Neutrophil (primary cell): ENCODE data around the gene CNTN6.

ENCODE experiments used
- H3K27ac ChIP-seq: fragments of 200-600 bp; sonication (generic); 2 replicates; pipeline ENCODE4 v1.5.1; 2016; ENCODE audit warnings: mild to moderate bottlenecking, moderate library complexity
- H3K27me3 ChIP-seq: fragments of 200-600 bp; sonication (generic); 2 replicates; pipeline ENCODE4 v1.6.0; 2016; ENCODE audit warnings: mild to moderate bottlenecking
- H3K36me3 ChIP-seq: fragments of 200-600 bp; sonication (generic); 2 replicates; pipeline ENCODE4 v1.5.1; 2017
- H3K4me1 ChIP-seq, 2 experiments: fragments of 200-600 bp in 1 of 2; sonication (generic) in 1 of 2; 1 replicate in 1 of 2; 2 replicates in 1 of 2; pipeline versions ENCODE4 v1.5.1 to v1.6.1; 2013 to 2016; ENCODE audit warnings: low read depth in 1 of 2, low read length in 1 of 2, mild to moderate bottlenecking in 1 of 2, moderate library complexity in 1 of 2; ENCODE audit not compliant: control insufficient read depth in 1 of 2, insufficient read depth in 1 of 2
- H3K4me3 ChIP-seq, 2 experiments: fragments of 200-600 bp in 1 of 2; sonication (generic) in 1 of 2; 1 replicate in 1 of 2; 2 replicates in 1 of 2; pipeline ENCODE4 v1.5.1; 2013 to 2016; ENCODE audit warnings: low read depth in 1 of 2, low read length in 1 of 2, mild to moderate bottlenecking in 1 of 2, moderate library complexity in 1 of 2
- H3K9me3 ChIP-seq: fragments of 200-600 bp; sonication (generic); 2 replicates; pipeline ENCODE4 v1.5.1; 2016
- TF ChIP-seq, protein P1 (sequence below): fragments of 200-600 bp; sonication (generic); IDR thresholded peaks from 2 replicates; pipeline ENCODE4 v1.5.1; 2016; ENCODE audit warnings: antibody characterized with exemption

The CNTN6 gene

DNA sequence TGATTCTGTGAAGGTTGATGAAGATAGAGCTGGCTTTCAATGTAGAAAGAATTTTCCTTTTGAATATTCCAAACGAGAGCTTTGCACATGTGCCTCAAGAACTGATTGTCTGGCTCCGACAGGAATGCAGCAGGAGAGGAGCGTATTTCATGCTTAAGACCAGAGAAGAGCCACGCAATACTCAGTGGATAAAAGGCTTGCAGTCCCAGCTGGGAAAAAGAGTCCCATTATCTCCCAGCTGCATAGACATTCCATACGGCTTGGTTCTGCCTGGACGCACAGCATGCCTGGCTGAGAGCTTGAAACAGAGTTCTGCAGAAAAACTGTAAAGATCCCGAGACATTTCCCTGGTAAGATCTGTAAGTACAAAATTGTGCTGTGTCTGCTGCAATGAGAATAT lies at the start of gene CNTN6:
TSS of gene CNTN6 (plus strand) at position 254 of the 400 bp plus-strand sequence. CDS start 54,985 bp downstream, outside the sequence.
- no peak within 1 kb of the TSS for H3K27ac ChIP-seq

DNA sequence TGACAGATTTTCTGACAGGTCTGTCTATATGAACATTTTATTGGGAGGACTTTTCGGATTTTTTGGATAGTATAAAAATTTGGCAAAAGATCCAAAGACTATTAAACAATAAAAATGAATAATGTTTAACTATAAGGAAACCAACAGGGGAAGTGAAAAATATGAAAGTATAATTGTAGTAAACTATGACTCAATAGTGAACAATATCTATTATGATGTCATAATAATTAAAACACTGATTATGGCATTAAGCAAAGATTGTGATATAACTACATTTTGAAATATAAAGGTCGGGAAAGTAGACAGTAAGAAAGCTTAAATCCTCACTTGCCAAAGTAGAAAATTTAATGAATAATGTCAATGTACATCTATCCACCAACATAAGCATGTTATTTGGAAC lies 44.3 kb upstream of the CNTN6 start:
- H3K4me1 ChIP-seq: no peaks in the 10 kb centered on the region
- no peak overlapping the region for H3K27ac ChIP-seq
- TF ChIP-seq, protein P1, sequence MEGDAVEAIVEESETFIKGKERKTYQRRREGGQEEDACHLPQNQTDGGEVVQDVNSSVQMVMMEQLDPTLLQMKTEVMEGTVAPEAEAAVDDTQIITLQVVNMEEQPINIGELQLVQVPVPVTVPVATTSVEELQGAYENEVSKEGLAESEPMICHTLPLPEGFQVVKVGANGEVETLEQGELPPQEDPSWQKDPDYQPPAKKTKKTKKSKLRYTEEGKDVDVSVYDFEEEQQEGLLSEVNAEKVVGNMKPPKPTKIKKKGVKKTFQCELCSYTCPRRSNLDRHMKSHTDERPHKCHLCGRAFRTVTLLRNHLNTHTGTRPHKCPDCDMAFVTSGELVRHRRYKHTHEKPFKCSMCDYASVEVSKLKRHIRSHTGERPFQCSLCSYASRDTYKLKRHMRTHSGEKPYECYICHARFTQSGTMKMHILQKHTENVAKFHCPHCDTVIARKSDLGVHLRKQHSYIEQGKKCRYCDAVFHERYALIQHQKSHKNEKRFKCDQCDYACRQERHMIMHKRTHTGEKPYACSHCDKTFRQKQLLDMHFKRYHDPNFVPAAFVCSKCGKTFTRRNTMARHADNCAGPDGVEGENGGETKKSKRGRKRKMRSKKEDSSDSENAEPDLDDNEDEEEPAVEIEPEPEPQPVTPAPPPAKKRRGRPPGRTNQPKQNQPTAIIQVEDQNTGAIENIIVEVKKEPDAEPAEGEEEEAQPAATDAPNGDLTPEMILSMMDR: no peak
- no peaks in the 10 kb centered on the region for H3K36me3 ChIP-seq
- no peaks in the 10 kb centered on the region for H3K9me3 ChIP-seq
- no peaks in the 10 kb centered on the region for H3K27me3 ChIP-seq
- no peak overlapping the region for H3K4me3 ChIP-seq

More for the DNA sequence above, at the start of gene CNTN6:
- H3K4me1 ChIP-seq: no peaks in the 10 kb centered on the region
- H3K9me3 ChIP-seq: no peaks in the 10 kb centered on the region
- H3K36me3 ChIP-seq: no peaks in the 10 kb centered on the region
- TF ChIP-seq, protein P1: no peak
- H3K4me3 ChIP-seq: no peak within 1 kb of the TSS
- H3K27me3 ChIP-seq: no peaks in the 10 kb centered on the region

DNA sequence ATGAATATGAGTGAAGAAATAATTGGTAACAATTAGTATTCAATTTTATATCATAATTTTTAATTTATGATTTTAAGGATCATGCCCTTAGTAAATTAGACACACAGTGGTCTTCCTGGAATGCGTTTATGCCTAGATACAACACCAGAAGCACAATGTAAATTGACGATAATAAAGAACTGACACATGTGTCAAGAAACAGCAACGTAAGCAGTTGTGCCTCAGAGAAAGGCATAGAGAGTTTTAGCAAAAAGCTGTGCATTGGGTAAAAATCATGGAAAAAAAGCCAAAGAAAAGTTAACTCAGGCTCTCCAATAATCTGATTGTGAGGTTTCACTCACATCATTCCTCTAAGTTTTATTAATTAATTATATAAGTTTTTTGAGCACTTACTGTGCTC lies 37.0 kb upstream of the CNTN6 start:
- H3K27me3 ChIP-seq: no peaks in the 10 kb centered on the region

DNA sequence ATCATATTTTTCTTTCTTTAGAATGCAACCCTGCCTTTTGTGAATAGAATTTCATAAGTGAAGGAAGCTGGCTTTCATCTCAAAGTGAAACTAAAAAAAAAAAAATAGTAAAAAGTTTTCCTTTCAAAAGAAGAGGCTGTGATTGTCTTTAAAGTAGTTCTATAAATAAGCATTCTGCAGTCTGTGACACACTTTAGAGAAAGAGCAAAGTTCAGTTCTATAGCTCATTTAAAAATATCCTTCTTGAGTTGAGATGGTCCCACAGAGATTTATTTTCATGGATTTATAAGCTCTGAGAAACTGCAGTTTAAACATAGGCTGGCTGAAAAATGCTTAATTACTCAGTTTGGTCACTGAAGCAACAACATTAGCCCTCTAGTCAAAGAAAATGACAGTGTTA lies 36.1 kb upstream of the CNTN6 start:
- Histone ChIP-seq H3K27ac (no peak overlapping the region), H3K4me3 (no peak overlapping the region), H3K27me3 (no peaks in the 10 kb centered on the region), H3K4me1 (no peaks in the 10 kb centered on the region), H3K9me3 (peaks cover 6% of the 10 kb centered on the region), H3K36me3 (no peaks in the 10 kb centered on the region)
- TF ChIP-seq, protein P1: no peak

More for the DNA sequence above, 37.0 kb upstream of the CNTN6 start:
- H3K4me1 ChIP-seq: no peaks in the 10 kb centered on the region
- peaks cover 6% of the 10 kb centered on the region for H3K9me3 ChIP-seq
- TF ChIP-seq, protein P1: no peak
- no peak overlapping the region for H3K27ac ChIP-seq
- H3K36me3 ChIP-seq: no peaks in the 10 kb centered on the region
- no peak overlapping the region for H3K4me3 ChIP-seq

DNA sequence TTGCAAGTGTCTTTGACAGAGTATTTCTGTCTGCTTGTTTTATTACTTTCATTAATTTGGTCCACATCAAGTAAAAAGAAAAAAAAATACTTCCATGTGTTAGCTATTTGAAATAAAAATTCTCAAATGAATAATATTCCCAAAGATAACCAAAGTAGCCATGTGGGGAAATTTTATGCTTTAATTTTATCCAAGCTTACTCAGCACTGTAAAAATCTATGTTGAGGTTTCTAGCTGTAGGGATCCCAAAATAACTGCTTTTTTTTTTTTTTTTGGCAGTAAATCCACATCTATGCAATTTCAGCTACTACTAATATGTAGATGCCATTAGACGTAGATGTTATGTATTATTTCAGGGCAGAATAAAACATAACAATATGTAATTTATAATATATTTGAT lies 35.4 kb upstream of the CNTN6 start:
- H3K27ac ChIP-seq: no peak overlapping the region
- no peaks in the 10 kb centered on the region for H3K27me3 ChIP-seq
- no peak overlapping the region for H3K4me3 ChIP-seq
- H3K4me1 ChIP-seq: no peaks in the 10 kb centered on the region
- no peaks in the 10 kb centered on the region for H3K36me3 ChIP-seq
- TF ChIP-seq, protein P1: no peak
- peaks cover 6% of the 10 kb centered on the region for H3K9me3 ChIP-seq

DNA sequence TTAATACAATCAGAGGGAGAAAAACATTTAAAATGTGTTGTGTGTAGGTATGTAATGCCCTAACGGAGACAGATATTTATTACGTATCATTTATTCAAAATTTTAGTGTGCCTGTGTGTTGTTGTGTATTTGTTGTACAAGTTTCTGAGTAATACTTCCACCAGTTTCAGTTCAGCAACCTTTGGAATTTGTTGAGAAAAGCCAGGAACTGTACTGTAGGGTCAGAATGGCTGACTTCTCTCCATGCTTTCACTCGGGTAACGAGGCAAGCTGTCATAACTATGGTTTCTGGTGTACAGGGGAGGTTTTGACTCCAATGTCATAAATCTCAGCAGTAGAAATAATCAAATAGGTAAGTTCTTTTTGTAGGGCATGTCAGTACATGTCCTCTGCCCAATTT lies 23.8 kb upstream of the CNTN6 start:
- H3K9me3 ChIP-seq: no peaks in the 10 kb centered on the region
- H3K27me3 ChIP-seq: no peaks in the 10 kb centered on the region
- H3K4me3 ChIP-seq: no peak overlapping the region
- no peaks in the 10 kb centered on the region for H3K4me1 ChIP-seq
- H3K27ac ChIP-seq: no peak overlapping the region
- no peaks in the 10 kb centered on the region for H3K36me3 ChIP-seq
- TF ChIP-seq, protein P1: no peak
